Adipose tissue (tissue), 3 donors: ENCODE measurements around the gene NIPAL4. TPM values are rescaled to one million over a fixed set of nuclear protein-coding genes. Genes with fewer than 3 reads are reported as not detected.

Source experiments
- H3K27ac ChIP-seq: one replicate; pipeline ENCODE4 v1.5.1; 2013; ENCODE audit warnings: low read depth, low read length
- WGBS, 3 donors: extraction: QIAGEN DNeasy Blood & Tissue Kit; methylation state at CpG; one replicate each; pipeline ENCODE4 v1.1.7; 2013; 5-methylcytosine and 5-hydroxymethylcytosine counted together
- polyA plus RNA-seq, 3 donors: library from polyadenylated mRNA; stranded (reverse); fragments of 200-250 nt; gene quantifications; one replicate each; pipeline ENCODE4 v1.2.3, GENCODE V29; 2013
- donor health status: healthy with polysubstance abuse.
- donor health status: Bipolar disorder and iron deficiency.
- donor health status: healthy.

NIPAL4 gene
- polyA plus RNA-seq, 3 donors, result 0.02 to 0.30 (median 0.11) TPM

DNA sequence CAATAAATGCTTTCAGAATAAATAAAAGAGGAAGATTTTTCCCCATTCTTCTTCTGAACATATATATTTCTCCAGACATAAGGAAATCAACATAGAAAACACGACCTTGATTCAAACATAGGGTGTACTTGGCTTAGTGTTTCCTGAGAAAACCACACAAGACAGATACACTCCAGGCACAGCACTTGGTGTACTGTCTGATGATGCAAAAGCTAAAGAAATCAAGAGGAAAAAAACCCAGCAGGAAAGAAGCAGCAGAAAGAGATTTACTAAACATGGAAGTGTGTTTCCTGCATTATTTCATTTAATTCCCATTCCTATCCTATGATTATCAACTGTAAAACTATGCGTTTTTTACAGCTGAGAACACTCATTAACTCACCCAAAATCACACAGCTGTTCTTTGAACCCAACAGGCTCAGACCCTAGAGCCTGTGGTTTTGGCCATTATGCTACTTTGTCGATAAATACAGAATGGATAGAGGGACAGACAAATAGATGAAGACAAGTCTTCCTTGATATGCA is 46.1 kb downstream of the NIPAL4 start:
- no peak overlapping the region for H3K27ac ChIP-seq
- WGBS, 3 donors, result 67 to 73% (median 70%) methylated on average over 3 of the region's 3 CpGs

DNA sequence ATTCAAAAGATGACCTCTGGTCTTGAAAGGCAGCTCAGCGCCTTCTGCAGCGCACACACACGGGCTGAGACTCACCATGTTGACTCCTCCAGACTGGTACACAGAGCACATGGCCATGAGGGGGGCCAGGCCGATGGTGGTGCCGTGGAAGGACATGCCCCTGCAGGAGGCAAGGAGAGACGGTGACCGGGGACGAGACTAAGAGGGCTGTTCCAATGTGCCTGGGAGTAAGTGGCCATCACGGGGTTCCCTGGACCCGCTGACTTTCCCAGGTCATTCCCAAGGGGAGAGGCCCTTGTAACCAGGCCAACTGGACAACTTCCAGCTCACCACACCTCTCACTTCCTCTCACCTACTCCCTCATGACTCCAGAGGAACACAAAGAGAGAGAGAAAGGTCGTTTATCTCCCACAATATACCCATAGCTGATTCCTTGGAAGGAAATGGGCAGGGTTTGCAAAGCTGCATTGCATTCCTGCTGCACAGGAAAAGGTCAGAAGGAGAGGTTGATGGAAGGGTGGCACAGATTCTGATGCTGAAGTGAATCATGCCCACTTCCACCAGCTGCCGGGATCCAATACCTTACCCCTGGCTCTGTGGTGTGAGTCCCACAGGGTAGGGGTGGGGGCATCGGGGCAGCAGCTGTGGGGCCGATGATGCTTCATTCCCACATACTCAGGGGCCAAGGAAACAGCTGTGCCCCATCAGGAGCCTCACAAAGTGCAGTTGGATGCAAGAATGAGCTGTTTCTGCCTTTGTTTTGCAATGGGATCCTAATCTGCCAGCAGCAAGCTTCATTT is 47.2 kb downstream of the NIPAL4 start:
- WGBS, 3 donors, result 73 to 79% (median 75%) methylated on average over 14 of the region's 14 CpGs
- H3K27ac ChIP-seq, result no peak overlapping the region

DNA sequence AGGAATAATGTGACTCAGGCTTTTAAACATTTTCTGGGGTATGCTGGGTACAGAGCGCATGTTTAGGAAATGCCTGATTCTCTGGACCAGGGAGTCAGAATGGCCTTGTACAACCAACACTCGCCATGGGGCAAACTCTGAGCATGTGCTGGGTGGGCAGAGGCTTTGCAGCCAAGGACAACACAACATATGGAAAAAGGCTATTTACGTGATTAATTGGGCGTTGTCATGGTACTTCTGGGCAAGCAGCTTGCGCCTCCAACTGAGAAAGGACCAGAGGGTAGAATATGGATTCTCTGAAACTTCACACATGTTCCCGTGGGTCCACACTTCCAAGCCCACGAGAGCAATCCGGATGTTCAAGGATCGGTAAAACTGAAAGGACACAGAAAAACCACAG is 49.1 kb downstream of the NIPAL4 start:
- no peak overlapping the region for H3K27ac ChIP-seq
- WGBS, 3 donors, result 92 to 95% (median 94%) methylated on average over 9 of the region's 9 CpGs

DNA sequence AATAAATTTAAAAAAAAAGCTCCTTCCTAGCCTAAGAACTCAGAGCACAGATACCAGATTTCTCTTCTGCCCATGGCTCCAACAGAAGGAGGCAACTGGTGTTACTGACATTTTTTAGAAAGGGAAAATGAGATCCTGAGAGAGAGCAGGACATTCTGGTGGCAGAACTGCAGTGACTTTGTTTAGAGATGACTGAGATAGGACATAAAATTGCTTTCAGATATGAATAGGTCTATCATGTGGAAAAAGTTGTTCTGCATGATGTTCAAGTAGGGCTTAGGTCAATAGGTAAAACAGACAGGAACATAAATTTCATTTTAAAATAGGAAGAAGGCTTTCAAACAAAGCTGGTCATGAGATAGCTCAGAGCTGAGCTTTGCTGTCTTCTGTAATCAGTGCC is 49.6 kb downstream of the NIPAL4 start:
- no peak overlapping the region for H3K27ac ChIP-seq

DNA sequence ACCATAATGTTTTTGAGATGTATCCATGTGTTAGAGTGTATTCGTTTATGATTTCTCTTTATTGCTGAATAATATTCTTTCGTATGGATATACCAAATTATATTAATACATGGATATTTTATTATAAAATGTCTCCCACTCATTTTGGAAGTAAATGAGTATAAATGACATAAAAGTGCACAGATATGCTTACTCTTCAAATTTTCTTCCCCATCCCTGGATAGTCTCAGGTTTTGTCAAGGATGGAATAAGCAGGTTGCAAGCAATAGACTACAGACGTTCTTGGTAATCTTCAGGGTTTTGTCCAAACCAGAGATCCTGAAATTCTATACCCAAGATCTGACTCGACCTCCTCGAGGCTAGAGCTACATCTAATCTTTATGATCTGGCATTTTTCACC is 50.7 kb downstream of the NIPAL4 start:
- no peak overlapping the region for H3K27ac ChIP-seq
- 88 to 95% (median 94%) methylated on average over 5 of the region's 5 CpGs for WGBS, 3 donors

DNA sequence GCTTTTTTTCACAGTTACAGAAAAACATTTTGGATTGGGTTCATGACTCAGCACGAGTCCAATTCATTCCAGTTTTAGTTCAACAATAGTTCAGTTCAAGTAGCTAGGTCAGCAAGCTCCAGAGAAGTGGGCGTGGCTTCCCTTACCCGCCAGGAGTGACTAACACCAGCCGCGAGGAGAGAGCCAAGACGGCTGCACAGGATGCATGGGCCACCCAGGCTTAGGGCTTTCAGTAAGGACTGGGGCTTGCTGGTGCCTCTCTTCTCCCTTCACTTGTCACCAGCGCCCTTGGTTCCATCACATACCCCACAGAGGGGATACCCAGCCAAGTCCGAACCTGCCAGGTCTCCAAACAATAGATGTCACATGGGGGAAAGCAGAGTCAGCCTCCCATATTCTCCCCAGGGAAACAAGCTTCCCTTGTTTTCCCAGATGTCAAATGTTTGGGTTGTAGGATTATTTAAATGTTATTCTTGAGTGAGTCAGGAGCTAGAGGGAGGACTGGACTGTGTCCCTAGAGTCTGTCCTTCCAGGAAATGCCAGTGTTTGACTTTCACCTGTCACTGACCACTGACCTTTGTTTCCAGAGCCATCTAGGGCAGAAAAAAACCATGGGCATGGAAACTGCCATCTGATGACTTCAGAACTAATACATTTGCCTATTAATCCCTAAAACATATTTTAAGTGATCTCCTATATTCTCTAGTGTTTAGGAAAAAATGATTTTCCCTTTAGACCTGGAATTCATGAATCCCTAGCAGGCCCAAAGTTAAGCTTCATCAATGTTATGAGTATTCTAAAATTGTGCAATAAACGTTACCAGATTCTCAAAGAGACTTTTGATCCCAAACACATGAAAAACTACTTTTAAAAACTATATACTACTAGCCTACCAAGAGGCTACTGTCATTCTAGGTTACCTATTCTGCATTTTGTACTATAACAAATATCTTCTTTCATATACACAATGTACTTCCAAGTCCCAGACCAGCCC is 51.9 kb downstream of the NIPAL4 start:
- H3K27ac ChIP-seq, result no peak overlapping the region
- WGBS, 3 donors, result 32 to 77% (median 44%) methylated on average over 9 of the region's 9 CpGs

DNA sequence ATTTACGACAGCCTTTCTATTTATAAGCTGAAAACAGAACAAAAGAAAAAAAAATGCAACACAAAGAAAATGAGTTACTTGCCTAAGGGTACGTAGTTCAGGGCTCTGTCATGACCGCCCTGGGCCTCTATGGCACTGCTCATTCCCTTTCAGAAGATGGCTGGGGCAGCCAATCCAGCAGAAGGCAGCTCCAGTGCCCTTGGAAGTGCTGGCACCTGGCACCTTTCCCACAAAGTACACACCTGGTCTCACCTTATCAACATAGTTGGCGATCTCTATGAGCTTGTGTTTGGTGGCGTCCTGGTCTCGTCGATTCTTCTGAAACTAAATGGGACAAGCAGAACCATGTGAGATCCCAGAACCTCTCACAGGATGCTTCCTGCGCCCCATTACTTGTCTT is 53.2 kb downstream of the NIPAL4 start:
- H3K27ac ChIP-seq, result no peak overlapping the region
- WGBS, 3 donors, result 48 to 95% (median 89%) methylated on average over 8 of the region's 8 CpGs

DNA sequence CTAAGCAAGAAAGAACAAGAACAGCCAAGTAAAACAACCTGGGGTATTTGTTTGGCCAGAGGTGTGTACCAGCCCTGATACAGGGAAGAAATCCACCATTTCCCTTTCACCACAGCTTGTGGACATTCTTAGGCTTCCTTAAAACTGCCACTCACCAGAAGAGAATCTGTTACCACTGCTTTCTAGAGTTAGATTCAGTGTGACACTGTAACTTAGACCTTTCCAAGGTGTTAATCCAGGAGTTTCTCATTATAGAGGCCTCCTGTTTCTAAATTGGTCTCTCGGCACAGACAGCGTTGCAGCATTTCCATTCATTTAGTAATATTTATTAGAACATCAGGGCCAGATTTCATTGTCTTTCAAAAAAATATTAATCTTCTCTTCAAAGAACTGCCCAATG is 55.0 kb downstream of the NIPAL4 start:
- 93 to 99% (median 96%) methylated on average over 2 of the region's 2 CpGs for WGBS, 3 donors
- no peak overlapping the region for H3K27ac ChIP-seq

DNA sequence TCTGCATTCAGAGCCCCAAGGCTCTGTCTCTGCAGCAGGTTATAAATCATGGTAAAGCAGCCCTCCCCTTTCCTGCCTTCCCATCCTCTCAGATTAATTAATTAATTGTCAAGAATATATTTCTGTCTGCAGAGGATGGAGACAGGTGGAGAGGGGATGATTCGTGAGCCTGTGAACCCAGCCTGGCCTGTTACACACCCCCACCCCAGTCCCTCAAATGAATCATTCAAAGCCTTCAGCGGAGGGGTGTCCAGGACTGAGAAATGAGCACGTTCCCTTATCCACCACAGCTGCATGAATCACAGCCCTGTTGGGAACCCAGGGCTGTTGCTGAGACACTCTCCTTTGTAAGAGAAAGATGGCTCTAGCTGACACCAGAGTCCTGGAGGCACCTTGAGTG is 56.0 kb downstream of the NIPAL4 start:
- 55 to 89% (median 71%) methylated on average over 3 of the region's 3 CpGs for WGBS, 3 donors
- H3K27ac ChIP-seq, result no peak overlapping the region

DNA sequence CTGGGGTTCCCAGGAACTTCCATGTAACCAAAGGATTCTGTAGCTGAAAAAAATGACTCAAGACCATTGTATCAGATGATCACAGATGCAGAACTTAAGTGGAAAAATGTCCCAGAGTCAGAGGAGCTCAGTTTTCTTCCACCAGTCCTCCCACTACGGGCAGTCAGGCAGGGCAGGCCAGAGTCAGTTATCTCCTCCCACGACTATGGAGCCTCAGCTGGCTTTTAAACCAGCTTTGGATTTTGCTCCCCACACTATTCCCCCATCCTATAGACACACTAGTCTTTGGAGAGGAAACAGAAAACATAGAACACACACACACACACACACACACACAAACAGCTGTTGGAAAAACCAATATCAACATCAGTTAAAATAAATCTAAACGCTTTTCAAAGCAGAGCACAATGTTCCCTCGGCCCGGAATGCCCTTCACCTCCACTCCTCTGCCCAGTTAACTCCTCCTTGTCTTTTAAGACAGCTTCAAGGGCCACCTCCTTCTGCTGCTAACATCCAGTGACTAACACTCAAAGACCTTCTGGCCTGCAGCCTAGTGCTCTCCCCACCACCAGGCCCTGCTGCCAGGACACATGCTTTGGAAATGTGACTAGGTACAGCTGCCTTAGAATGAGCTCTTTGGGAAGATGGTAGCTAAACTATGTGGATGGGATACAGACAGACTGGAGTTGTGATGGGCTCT is 56.8 kb downstream of the NIPAL4 start:
- peak overlapping the region; percentile 77 for H3K27ac ChIP-seq
- 34 to 69% (median 50%) methylated on average over 5 of the region's 5 CpGs for WGBS, 3 donors

DNA sequence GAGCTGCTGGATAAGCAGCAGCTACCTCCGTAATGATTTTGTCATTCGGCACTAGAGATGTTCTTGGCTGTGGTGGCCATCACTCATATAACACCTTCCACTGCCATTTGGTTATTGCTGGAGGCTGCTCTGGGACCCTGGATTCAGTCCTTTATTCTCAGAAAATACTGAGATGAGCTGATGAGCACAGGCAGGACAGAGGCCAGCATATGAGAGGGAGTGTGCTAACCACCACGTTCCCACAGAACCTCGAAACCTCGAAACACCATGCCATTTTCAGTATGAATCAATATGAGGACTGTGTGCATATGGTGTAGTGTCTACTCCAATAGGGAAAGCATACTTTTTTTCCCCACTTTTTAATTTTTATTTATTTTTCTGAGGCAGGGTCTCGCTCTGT is 59.0 kb downstream of the NIPAL4 start:
- no peak overlapping the region for H3K27ac ChIP-seq
- 88 to 97% (median 93%) methylated on average over 6 of the region's 6 CpGs for WGBS, 3 donors

DNA sequence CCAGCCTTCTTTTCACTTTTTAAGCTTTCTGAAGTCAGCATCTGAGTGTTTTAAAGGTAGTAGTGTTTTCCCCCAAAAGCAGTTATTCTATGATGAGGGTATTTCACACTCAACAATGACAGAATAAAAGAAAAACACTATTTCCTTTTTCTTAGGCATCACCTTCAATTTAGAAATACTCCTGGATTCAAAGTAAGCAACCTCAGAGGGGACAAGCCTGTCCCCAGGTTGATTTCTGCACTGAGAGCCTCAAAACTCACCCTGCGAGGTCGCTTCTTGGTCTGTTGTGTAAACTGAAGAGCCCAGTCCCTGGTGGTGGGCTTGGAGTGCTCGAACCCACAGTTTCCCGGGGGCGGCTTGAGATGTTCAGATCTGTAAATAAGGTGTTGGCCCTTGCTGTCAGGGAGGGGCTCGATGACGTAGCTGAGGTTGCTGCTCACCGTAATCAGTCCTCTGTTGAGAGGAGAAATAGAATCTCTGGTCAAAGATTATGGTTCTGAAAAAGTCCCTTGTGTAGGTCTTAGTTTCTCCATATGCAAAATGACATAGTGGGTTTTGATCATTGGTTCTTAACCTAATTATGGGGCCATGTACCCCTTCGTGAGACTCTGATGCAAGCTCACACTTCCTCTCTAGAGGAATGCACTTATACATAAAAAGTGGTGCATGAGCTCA is 59.7 kb downstream of the NIPAL4 start:
- 92 to 94% (median 92%) methylated on average over 9 of the region's 9 CpGs for WGBS, 3 donors
- H3K27ac ChIP-seq, result no peak overlapping the region

DNA sequence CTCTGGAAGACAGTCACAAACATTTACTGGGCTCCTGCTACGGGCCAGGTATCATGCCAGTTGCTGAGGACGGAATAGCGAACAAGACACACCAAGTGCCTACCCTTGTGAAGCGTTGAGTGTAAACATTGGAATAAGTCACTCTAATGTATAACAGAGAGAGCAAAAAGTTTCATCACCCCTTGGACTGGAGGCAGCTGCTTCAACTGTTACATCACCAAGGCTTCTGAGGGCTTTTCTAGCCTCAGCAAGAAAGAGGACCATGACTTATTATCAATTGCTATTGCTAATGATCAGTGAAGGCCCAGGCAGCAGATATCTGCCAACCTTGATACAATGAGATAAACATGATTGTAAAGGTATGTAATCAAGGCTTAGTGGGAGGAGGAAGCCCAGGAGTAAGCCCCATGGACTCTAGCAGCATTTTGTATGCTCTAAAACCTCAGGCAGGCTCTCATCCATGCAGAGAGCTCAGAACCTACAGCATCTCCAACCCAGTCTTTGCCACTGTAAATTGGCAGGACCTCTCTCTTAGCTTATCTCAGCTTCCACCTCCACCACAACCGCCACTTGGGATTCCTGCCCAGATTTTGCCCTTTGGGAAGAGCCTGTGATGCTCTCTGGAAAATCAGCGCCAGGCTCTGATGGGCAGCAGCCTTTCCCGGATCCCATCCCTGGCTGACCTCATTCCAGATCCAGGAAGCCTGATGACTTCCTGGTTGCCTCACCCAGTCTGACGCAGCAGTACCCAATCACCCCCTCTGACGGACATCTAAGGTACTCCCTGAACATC is 61.1 kb downstream of the NIPAL4 start:
- WGBS, 3 donors, result 64 to 73% (median 71%) methylated on average over 9 of the region's 9 CpGs
- H3K27ac ChIP-seq, result no peak overlapping the region

DNA sequence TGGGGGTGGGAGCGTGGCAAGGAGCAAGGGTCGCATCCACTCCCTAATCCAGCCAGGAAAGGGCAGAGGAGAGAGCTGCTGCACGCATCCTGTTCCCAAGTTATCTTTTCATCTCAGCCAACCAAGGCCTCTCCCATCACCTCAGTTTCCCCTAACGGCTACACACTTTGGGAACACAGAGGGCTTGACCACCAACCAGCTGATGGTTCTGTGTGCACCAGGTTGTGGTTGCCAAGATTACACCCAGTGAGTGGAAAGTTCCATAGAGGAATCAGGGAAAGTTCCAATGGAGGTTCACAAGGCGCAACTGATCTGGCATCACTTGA is 61.7 kb downstream of the NIPAL4 start:
- no peak overlapping the region for H3K27ac ChIP-seq
- WGBS, 3 donors, result 88 to 98% (median 93%) methylated on average over 5 of the region's 5 CpGs

DNA sequence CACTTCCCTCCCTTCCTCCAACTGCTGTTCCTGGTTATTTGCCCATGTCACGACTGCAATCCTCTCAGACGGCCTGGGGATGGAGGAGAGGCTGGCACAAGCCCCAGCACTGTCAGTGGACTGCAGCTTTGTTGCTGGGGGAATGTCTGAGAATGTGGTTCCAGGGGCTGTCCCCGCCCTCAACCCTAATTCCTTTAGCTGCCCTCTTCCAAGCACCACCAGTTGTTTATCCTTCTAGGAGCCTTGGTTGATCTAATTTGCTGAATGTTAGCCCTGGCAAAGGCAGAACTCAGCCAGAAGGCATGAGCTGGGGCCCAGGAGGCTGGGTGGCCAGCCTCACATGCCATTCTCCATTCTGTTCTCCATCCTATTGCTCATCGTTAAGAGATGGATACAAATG is 64.0 kb downstream of the NIPAL4 start:
- 72 to 80% (median 77%) methylated on average over 4 of the region's 4 CpGs for WGBS, 3 donors
- H3K27ac ChIP-seq, result no peak overlapping the region
